A549 (cell line): Measurements from ENCODE around the gene KIAA2012. TPM values are rescaled to one million over a fixed set of nuclear protein-coding genes. Genes with fewer than 3 reads are reported as not detected.

Experiments used
- ATAC-seq, 2 experiments: fragments of 200-7000 bp in 1 of 2; fragments of >200 bp in 1 of 2; cut with Nextera tagmentation in 1 of 2; cut with Tn5 transposase in 1 of 2; 3 replicates each; pipeline versions ENCODE4 v1.8.0 to v1.9.1; 2018 to 2020; ENCODE audit warnings: mild to moderate bottlenecking in 1 of 2, moderate library complexity in 1 of 2
- CTCF ChIA-PET: fragments of 300-600 bp; sonication (Branson Sonifier 250); formaldehyde crosslinking; extraction: SDS; loops from one replicate; lab custom pipeline; 2021; ENCODE audit warnings: antibody characterized with exemption, inconsistent platforms; lab: Yijun Ruan, JAX
- POLR2A ChIA-PET: fragments of 350-600 bp; formaldehyde crosslinking; extraction: SDS; loops from one replicate; lab custom pipeline; 2021; ENCODE audit warnings: antibody characterized with exemption, inconsistent platforms; lab: Yijun Ruan, JAX
- DNase-seq, 2 experiments: peaks; one replicate each; pipeline versions ENCODE4 v3.0.0 to v3.0.0-alpha.2; 2011 to 2016; ENCODE audit warnings: low read depth in 1 of 2, low spot score in 1 of 2
- FAIRE-seq: peaks from 2 replicates; lab custom pipeline; 2011; peaks lifted over from hg19 to GRCh38; lab: Jason Lieb, UNC
- H3K27ac ChIP-seq, 2 experiments: fragments of >200 bp; sonication (Bioruptor Twin); formaldehyde crosslinking; 3 replicates each; pipeline ENCODE4 v1.5.1; 2016 to 2017
- H3K4me1 ChIP-seq: fragments of >200 bp; sonication (Bioruptor Twin); formaldehyde crosslinking; 3 replicates; pipeline ENCODE4 v1.6.1; 2016
- H3K4me2 ChIP-seq: fragments of >200 bp; sonication (Bioruptor Twin); formaldehyde crosslinking; 3 replicates; pipeline ENCODE4 v1.6.1; 2016
- H3K4me3 ChIP-seq: fragments of >200 bp; sonication (Bioruptor Twin); formaldehyde crosslinking; 3 replicates; pipeline ENCODE4 v1.5.1; 2016
- H3K9me3 ChIP-seq: fragments of >200 bp; sonication (Bioruptor Twin); formaldehyde crosslinking; 3 replicates; pipeline ENCODE4 v1.6.1; 2016
- BHLHE40 ChIP-seq: IDR thresholded peaks from 2 replicates; pipeline ENCODE4 v1.6.1; 2012; ENCODE audit warnings: low read depth, low read length, inconsistent platforms
- E2F6 ChIP-seq: IDR thresholded peaks from 2 replicates; pipeline ENCODE4 v1.6.1; 2012; ENCODE audit warnings: low read depth, borderline replicate concordance
- EHF ChIP-seq: fragments of 250-450 bp; sonication (Bioruptor Pico); IDR thresholded peaks from 2 replicates; pipeline ENCODE4 v1.5.0; 2020; ENCODE audit warnings: mild to moderate bottlenecking
- ELK1 ChIP-seq: fragments of 150-350 bp; IDR thresholded peaks from 2 replicates; pipeline ENCODE4 v1.6.1; 2014; ENCODE audit warnings: low read depth, mild to moderate bottlenecking, low read length
- FOXS1 ChIP-seq: fragments of 250-450 bp; sonication (Bioruptor Pico); IDR thresholded peaks from 2 replicates; pipeline ENCODE4 v1.5.0; 2020; ENCODE audit warnings: mild to moderate bottlenecking, moderate library complexity
- GATA3 ChIP-seq: IDR thresholded peaks from 2 replicates; pipeline ENCODE4 v1.6.1; 2012; ENCODE audit warnings: borderline replicate concordance
- HEYL ChIP-seq: fragments of 250-450 bp; sonication (Bioruptor Pico); IDR thresholded peaks from 2 replicates; pipeline ENCODE4 v1.8.0; 2021; ENCODE audit warnings: mild to moderate bottlenecking, moderate library complexity
- HMGXB4 ChIP-seq: fragments of 250-450 bp; sonication (Bioruptor Pico); IDR thresholded peaks from 2 replicates; pipeline ENCODE4 v1.5.0; 2021; ENCODE audit warnings: mild to moderate bottlenecking, moderate library complexity, borderline replicate concordance
- JUNB ChIP-seq: fragments of >200 bp; sonication (Bioruptor Twin); formaldehyde crosslinking; IDR thresholded peaks from 2 replicates; pipeline ENCODE4 v1.6.1; 2016
- KDM1A ChIP-seq: fragments of 200-600 bp; sonication (generic); IDR thresholded peaks from 2 replicates; pipeline ENCODE4 v1.6.1; 2016; ENCODE audit warnings: low read depth, mild to moderate bottlenecking
- MAFK ChIP-seq: fragments of 450-650 bp; IDR thresholded peaks from 2 replicates; pipeline ENCODE4 v1.6.1; 2014; ENCODE audit not compliant: partially characterized antibody
- MYC ChIP-seq: IDR thresholded peaks from 2 replicates; pipeline ENCODE4 v1.6.1; 2012; ENCODE audit warnings: mild to moderate bottlenecking, inconsistent platforms, low read length, improper control_type of control experiment, borderline replicate concordance
- NR3C1 ChIP-seq: fragments of >200 bp; sonication (Bioruptor Twin); formaldehyde crosslinking; IDR thresholded peaks from 3 replicates; pipeline ENCODE4 v1.6.1; 2017
- PBX3 ChIP-seq: IDR thresholded peaks from 2 replicates; pipeline ENCODE4 v1.6.1; 2012
- PHF8 ChIP-seq: fragments of 200-600 bp; sonication (generic); IDR thresholded peaks from 2 replicates; pipeline ENCODE4 v1.6.1; 2016; ENCODE audit warnings: low read depth, mild to moderate bottlenecking, antibody characterized with exemption, moderate library complexity, borderline replicate concordance
- POLR2A ChIP-seq: IDR thresholded peaks from 2 replicates; pipeline ENCODE4 v1.6.1; 2012; ENCODE audit warnings: mild to moderate bottlenecking, low read length
- RAD21 ChIP-seq, 2 experiments: fragments of >200 bp in 1 of 2; sonication (Bioruptor Twin) in 1 of 2; formaldehyde crosslinking in 1 of 2; IDR thresholded peaks in 1 of 2; conservative IDR thresholded peaks in 1 of 2; 2 replicates in 1 of 2; 3 replicates in 1 of 2; pipeline ENCODE4 v1.6.1; 2012 to 2018; ENCODE audit warnings: inconsistent platforms in 1 of 2
- RCOR1 ChIP-seq: fragments of 150-350 bp; IDR thresholded peaks from 2 replicates; pipeline ENCODE4 v1.6.1; 2014; ENCODE audit warnings: antibody characterized with exemption, low read length, low read depth
- RFX5 ChIP-seq: fragments of 450-650 bp; IDR thresholded peaks from 2 replicates; pipeline ENCODE4 v1.7.1; 2014; ENCODE audit warnings: antibody characterized with exemption, mild to moderate bottlenecking, moderate library complexity
- SREBF2 ChIP-seq: fragments of 450-650 bp; IDR thresholded peaks from 2 replicates; pipeline ENCODE4 v1.6.1; 2014; ENCODE audit warnings: mild to moderate bottlenecking, moderate library complexity
- TP53 ChIP-seq: fragments of 250-450 bp; sonication (Bioruptor Pico); IDR thresholded peaks from 2 replicates; pipeline ENCODE4 v1.5.0; 2021; ENCODE audit warnings: mild to moderate bottlenecking, moderate library complexity
- ZSCAN20 ChIP-seq: fragments of 250-450 bp; sonication (Bioruptor Pico); IDR thresholded peaks from 2 replicates; pipeline ENCODE4 v1.8.0; 2022; ENCODE audit warnings: mild to moderate bottlenecking, moderate library complexity
- WGBS: methylation state at CpG from one replicate; pipeline ENCODE4 v1.1.6; 2017; ENCODE audit errors: missing lambda C conversion rate; 5-methylcytosine and 5-hydroxymethylcytosine counted together
- polyA plus RNA-seq, 4 experiments: library from polyadenylated mRNA; depleted of rRNA in 3 of 4; stranded (reverse); fragments of >200 nt; fragmentation: RNase III in 1 of 4; extraction: RNeasy Plus Mini Kit Qiagen cat#74134 plus additional on column Dnase treatment in 1 of 4; gene quantifications; 2 replicates in 3 of 4; 3 replicates in 1 of 4; pipeline ENCODE4 v1.2.3, GENCODE V29; 2011 to 2017

KIAA2012 gene
- polyA plus RNA-seq, 2 of the 4 experiments (the other 2 are of a cell fraction): 0.01 to 0.04 TPM

DNA sequence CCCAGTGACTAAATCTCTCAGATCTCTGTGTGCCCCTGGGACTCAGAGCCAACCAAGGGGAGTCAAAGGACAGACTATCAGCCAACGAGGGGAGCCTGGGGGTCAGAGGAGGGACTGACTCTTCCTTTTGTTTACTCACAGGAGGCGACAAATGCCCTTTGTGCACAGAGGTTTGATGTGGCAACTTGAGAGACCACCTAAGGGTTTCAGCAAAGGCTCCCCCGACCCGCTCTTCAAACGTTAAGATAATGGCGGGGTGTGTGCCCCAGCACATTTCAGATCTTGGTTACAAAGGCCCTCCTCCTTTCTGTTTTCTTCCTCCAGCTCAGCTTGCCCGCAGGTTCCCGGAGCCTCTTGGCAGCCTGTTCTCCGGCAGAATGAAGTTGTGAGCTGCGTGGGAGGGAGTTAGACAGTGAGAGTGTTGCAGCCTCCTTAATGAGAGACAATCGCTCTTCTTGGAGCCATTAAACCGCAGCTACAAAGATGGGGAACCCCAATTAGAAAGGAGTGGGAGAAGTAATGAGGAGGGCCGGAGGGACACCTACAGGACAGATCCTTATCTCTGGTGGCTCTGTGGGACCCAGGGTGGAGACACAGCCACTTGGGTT is 76.2 kb downstream of the KIAA2012 start:
- DNase-seq (no peak), ATAC-seq (peak in 1 of 2 experiments; percentile 37; a peak in 2 of 6 replicates), FAIRE-seq (no peak)
- Histone ChIP-seq H3K9me3 (no peaks in the 10 kb centered on the region), H3K4me3 (no peak overlapping the region), H3K4me2 (no peak overlapping the region), H3K27ac (peak overlapping the region in 1 of 2 experiments; percentile 12; a peak in 1 of 6 replicates), H3K4me1 (no peaks in the 10 kb centered on the region)
- TF ChIP-seq BHLHE40 (no peak), FOXS1 (no peak), MYC (no peak), PBX3 (no peak), RCOR1 (no peak), HMGXB4 (no peak), ELK1 (no peak), GATA3 (peak; percentile 69), ZSCAN20 (CRISPR knock-in tag) (no peak), RAD21 (conservative IDR thresholded peaks at IDR 0.05 in 1 of 2, IDR thresholded peaks at IDR 0.05 in 1 of 2) (peak in 1 of 2 experiments; percentile 26; a peak in 1 of 5 replicates), PHF8 (no peak), E2F6 (no peak), MAFK (no peak), JUNB (no peak), EHF (CRISPR knock-in tag) (no peak), SREBF2 (no peak)
- POLR2A ChIA-PET: no interaction called here
- WGBS: 79% methylated on average over 13 of the region's 13 CpGs
- CTCF ChIA-PET: interaction anchor here (1.2 to 2.3 kb wide), 4 partner anchors 10 to 289 kb away, joined by 3 to 6 read pairs (median 4); no protein-coding TSS in a partner anchor

GRCh38 chr2:202149936-202150335 is 76.9 kb downstream of the KIAA2012 start:
- no peak overlapping the region for H3K4me3 ChIP-seq
- no peak overlapping the region for H3K27ac ChIP-seq
- WGBS: 70% methylated on average over 4 of the region's 4 CpGs
- ChIA-PET CTCF (interaction anchor here (1.2 to 2.3 kb wide), 3 partner anchors 9 to 290 kb away, joined by 3 to 6 read pairs (median 5); no protein-coding TSS in a partner anchor), POLR2A (no interaction called here)
- FAIRE-seq: no peak
- no peak for ATAC-seq
- no peak overlapping the region for H3K4me2 ChIP-seq
- no peaks in the 10 kb centered on the region for H3K4me1 ChIP-seq
- TF ChIP-seq RFX5: no peak
- H3K9me3 ChIP-seq: no peaks in the 10 kb centered on the region
- no peak for DNase-seq

DNA sequence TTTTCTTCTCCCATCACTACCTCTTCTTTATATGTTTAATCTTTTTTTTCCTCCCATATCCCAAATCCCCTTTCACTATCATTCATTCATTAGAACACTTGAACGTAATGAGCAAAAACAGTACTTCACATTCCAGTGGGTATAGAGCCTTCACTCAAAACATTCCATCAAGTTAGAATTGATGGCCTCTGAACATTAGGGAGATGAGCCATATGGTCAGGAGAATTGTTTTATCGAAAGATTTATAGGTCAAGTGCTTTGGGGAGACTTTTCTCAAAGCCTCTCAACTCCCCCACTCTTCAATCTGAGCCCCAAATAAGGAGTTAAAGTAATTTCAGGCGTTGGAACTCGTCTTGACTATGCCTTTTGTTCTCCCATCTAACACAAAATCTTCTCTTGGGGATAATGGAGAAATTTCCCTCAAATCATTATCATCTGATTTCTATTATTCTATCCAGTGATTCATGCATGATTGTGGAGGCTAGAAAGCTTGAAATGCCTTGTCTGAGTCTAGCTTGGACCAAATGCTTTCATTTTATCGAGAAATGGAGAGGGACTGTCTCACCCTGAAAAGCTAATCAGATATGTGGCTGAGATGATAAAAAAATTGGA is 79.2 kb downstream of the KIAA2012 start:
- Histone ChIP-seq H3K4me3 (no peak overlapping the region), H3K4me1 (no peaks in the 10 kb centered on the region), H3K9me3 (no peaks in the 10 kb centered on the region), H3K27ac (no peak overlapping the region), H3K4me2 (no peak overlapping the region)
- DNase-seq: no peak
- no peak for TF ChIP-seq TP53
- no peak for TF ChIP-seq NR3C1
- TF ChIP-seq HEYL (CRISPR knock-in tag): no peak
- TF ChIP-seq POLR2A: no peak
- no peak for TF ChIP-seq KDM1A
- no peak for TF ChIP-seq GATA3
- POLR2A ChIA-PET: no interaction called here
- no peak for ATAC-seq
- no peak for FAIRE-seq
- CTCF ChIA-PET: interaction anchor here (1.3 kb wide), 1 partner anchor 292 kb away, joined by 3 read pairs; no protein-coding TSS in a partner anchor
- WGBS: 44% methylated on average over 5 of the region's 5 CpGs
